Neutrophil (primary cell): ENCODE data around the gene USP8.

Source experiments
- H3K27ac ChIP-seq: fragments of 200-600 bp; sonication (generic); 2 replicates; pipeline ENCODE4 v1.5.1; 2016; ENCODE audit warnings: mild to moderate bottlenecking, moderate library complexity
- H3K27me3 ChIP-seq: fragments of 200-600 bp; sonication (generic); 2 replicates; pipeline ENCODE4 v1.6.0; 2016; ENCODE audit warnings: mild to moderate bottlenecking
- H3K36me3 ChIP-seq: fragments of 200-600 bp; sonication (generic); 2 replicates; pipeline ENCODE4 v1.5.1; 2017
- H3K4me1 ChIP-seq, 2 experiments: fragments of 200-600 bp in 1 of 2; sonication (generic) in 1 of 2; 1 replicate in 1 of 2; 2 replicates in 1 of 2; pipeline versions ENCODE4 v1.5.1 to v1.6.1; 2013 to 2016; ENCODE audit warnings: low read depth in 1 of 2, low read length in 1 of 2, mild to moderate bottlenecking in 1 of 2, moderate library complexity in 1 of 2; ENCODE audit not compliant: control insufficient read depth in 1 of 2, insufficient read depth in 1 of 2
- H3K4me3 ChIP-seq, 2 experiments: fragments of 200-600 bp in 1 of 2; sonication (generic) in 1 of 2; 1 replicate in 1 of 2; 2 replicates in 1 of 2; pipeline ENCODE4 v1.5.1; 2013 to 2016; ENCODE audit warnings: low read depth in 1 of 2, low read length in 1 of 2, mild to moderate bottlenecking in 1 of 2, moderate library complexity in 1 of 2
- H3K9me3 ChIP-seq: fragments of 200-600 bp; sonication (generic); 2 replicates; pipeline ENCODE4 v1.5.1; 2016
- TF ChIP-seq, protein P1 (sequence below): fragments of 200-600 bp; sonication (generic); IDR thresholded peaks from 2 replicates; pipeline ENCODE4 v1.5.1; 2016; ENCODE audit warnings: antibody characterized with exemption

The USP8 gene

GRCh38 chr15:50546566-50546965 is 122.4 kb downstream of the USP8 start, which contains the start of gene USP50:
TSS of gene USP50 (minus strand) at chr15:50546666. CDS start at chr15:50546525, 141 bp downstream.
- no peak within 1 kb of the TSS for H3K4me3 ChIP-seq
- H3K27ac ChIP-seq, result no peak within 1 kb of the TSS
- no peaks in the 10 kb centered on the region for H3K9me3 ChIP-seq
- H3K4me1 ChIP-seq, result no peaks in the 10 kb centered on the region
- TF ChIP-seq, protein P1, sequence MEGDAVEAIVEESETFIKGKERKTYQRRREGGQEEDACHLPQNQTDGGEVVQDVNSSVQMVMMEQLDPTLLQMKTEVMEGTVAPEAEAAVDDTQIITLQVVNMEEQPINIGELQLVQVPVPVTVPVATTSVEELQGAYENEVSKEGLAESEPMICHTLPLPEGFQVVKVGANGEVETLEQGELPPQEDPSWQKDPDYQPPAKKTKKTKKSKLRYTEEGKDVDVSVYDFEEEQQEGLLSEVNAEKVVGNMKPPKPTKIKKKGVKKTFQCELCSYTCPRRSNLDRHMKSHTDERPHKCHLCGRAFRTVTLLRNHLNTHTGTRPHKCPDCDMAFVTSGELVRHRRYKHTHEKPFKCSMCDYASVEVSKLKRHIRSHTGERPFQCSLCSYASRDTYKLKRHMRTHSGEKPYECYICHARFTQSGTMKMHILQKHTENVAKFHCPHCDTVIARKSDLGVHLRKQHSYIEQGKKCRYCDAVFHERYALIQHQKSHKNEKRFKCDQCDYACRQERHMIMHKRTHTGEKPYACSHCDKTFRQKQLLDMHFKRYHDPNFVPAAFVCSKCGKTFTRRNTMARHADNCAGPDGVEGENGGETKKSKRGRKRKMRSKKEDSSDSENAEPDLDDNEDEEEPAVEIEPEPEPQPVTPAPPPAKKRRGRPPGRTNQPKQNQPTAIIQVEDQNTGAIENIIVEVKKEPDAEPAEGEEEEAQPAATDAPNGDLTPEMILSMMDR, result no peak
- no peaks in the 10 kb centered on the region for H3K27me3 ChIP-seq
- no peaks in the 10 kb centered on the region for H3K36me3 ChIP-seq

- no peaks in the 10 kb centered on the region for H3K9me3 ChIP-seq
- no peaks in the 10 kb centered on the region for H3K4me1 ChIP-seq
- TF ChIP-seq, protein P1, result no peak
Observed at GRCh38 chr15:50549326-50549725, 125.1 kb downstream of the USP8 start.

DNA sequence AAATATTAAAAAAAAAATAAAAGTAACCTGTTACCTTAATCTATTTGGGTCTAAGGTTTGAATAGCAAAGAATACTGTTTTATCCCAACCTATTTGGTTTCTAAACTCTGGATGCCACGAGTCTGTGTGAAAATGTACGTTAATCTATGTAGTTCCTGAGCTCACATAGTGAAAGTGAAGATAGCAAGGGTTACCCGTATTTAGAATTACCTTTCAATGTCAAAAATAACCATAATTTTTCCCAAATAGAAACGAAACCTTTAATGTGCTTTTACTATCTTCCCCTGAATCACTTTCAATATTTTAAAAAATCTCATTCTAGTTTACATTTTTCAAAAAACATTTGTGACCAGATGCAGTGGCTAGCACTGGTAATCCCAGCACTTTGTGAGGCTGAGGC is 128.0 kb downstream of the USP8 start:
- TF ChIP-seq, protein P1, result no peak

More at GRCh38 chr15:50549326-50549725, 125.1 kb downstream of the USP8 start:
- Histone ChIP-seq H3K27ac (no peak overlapping the region), H3K4me3 (no peak overlapping the region), H3K36me3 (no peaks in the 10 kb centered on the region), H3K27me3 (no peaks in the 10 kb centered on the region)

GRCh38 chr15:50556642-50557371 is 132.6 kb downstream of the USP8 start:
- Histone ChIP-seq H3K36me3 (peaks cover 5% of the 10 kb centered on the region), H3K27ac (no peak overlapping the region), H3K9me3 (no peaks in the 10 kb centered on the region), H3K4me3 (no peak overlapping the region), H3K4me1 (no peaks in the 10 kb centered on the region), H3K27me3 (no peaks in the 10 kb centered on the region)
- TF ChIP-seq, protein P1, result no peak

More for the DNA sequence above, 128.0 kb downstream of the USP8 start:
- H3K36me3 ChIP-seq, result no peaks in the 10 kb centered on the region
- H3K4me3 ChIP-seq, result no peak overlapping the region
- no peaks in the 10 kb centered on the region for H3K9me3 ChIP-seq
- H3K27ac ChIP-seq, result no peak overlapping the region
- H3K4me1 ChIP-seq, result no peaks in the 10 kb centered on the region
- no peaks in the 10 kb centered on the region for H3K27me3 ChIP-seq

DNA sequence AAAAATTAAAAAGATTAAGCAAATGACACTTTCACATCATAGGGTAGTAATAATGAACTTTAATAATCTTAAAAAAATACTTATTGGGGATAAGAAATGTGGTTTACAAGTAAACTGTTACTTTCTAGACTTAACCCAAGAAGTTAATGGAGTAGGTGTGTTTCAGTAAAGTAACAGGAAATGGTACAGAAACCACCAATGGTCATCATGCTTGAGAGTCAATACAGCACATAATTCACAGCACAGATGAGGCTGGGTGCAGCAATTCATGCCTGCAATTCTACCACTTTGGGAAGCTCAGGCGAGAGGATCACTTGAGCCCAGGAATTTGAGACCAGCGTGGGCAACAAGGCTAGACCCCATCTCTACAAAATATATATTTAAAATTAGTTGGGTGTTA is 133.8 kb downstream of the USP8 start:
- TF ChIP-seq, protein P1, result no peak
- Histone ChIP-seq H3K4me3 (no peak overlapping the region), H3K27me3 (no peaks in the 10 kb centered on the region), H3K36me3 (peaks cover 5% of the 10 kb centered on the region), H3K27ac (no peak overlapping the region), H3K4me1 (peaks cover 3 to 5% of the 10 kb centered on the region in 2 experiments), H3K9me3 (no peaks in the 10 kb centered on the region)
